ENCODE results near the gene TFAP2E.

The TFAP2E gene

DNA sequence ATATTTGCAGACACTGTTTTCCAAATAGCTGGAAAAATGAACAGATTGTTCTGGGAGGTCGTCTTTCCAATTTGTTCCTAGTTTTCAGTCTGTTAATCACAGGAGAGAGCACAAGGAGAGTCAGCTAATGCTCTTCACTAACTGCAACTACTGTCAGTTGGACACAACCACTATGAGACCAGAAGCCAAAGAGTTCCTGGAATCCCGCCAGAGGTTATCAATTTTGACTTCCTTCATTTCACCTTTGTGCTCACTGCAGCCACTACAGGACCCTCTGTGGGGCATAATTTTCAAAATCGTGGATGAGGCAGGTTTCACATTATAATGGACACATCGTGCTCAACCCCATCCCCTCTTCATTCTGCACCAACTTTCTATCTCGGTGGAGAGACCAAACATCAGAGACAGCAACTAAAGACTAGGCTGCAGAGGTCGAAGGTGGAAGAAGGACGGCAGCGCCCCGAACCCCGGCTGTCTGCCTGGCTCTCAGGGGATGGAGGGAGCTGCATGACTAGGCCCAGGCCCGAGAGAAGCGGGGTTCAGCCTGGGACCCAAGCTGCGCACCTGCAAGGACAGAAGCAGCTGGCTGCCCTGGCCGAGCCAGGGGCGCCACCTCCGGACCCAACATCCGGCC lies 16.5 kb upstream of the TFAP2E start:
- H4K20me1 ChIP-seq, result peaks cover 26% of the 10 kb centered on the region
- peaks cover 41% of the 10 kb centered on the region for H3K4me1 ChIP-seq
- TF ChIP-seq Cebpa-rat (IDR thresholded peaks at IDR 0.05), result no peak
- H3K9me3 ChIP-seq, result no peaks in the 10 kb centered on the region
- H3K4me2 ChIP-seq, result peak overlapping the region; percentile 89
- H3K4me3 ChIP-seq, result peak overlapping the region; percentile 91
- no peaks in the 10 kb centered on the region for H3K27me3 ChIP-seq
- H3K9ac ChIP-seq, result peak overlapping the region; percentile 91
- peaks cover 43% of the 10 kb centered on the region for H3K36me3 ChIP-seq
- peak overlapping the region; percentile 91 for H3K27ac ChIP-seq

DNA sequence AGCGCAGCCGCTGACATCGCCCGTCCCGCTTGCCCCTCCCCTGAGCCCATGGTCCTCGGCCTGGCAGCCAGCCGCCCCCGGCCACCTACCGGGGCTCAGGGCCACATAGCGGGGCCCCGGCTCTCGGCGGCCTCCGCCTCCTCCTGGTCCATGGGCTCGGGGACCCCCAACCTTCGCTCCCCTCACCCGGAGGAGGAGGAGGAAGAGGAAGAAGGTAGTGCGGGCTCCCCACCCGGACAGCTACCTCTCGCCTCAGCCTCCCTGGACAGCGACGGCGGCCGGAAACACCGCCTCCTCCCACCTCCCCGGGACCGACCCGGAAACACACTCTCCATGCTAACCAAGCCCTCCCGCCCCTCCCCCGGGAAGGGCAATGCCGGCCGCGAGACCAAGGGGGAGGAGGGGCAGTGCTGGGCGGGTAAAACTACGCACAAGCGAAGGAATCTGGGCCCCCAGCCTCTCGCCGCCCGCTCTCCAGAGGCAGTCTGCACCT lies 15.9 kb upstream of the TFAP2E start, which contains the start of gene KIAA0319L:
Gene KIAA0319L, minus strand, starts transcription at position 286 of the 493 bp plus-strand sequence. CDS start 2,912 bp downstream, outside the sequence.
- Histone ChIP-seq H3K9me3 (no peaks in the 10 kb centered on the region), H3K9ac (peak within 1 kb of the TSS; percentile 91), H3K27ac (peak within 1 kb of the TSS; percentile 91), H3K4me1 (peaks cover 46% of the 10 kb centered on the region), H3K36me3 (peaks cover 41% of the 10 kb centered on the region), H3K4me2 (peak within 1 kb of the TSS; percentile 89), H3K27me3 (no peaks in the 10 kb centered on the region), H3K4me3 (peak within 1 kb of the TSS; percentile 91), H4K20me1 (peaks cover 32% of the 10 kb centered on the region)
- TF ChIP-seq Cebpa-rat (IDR thresholded peaks at IDR 0.05), result no peak

DNA sequence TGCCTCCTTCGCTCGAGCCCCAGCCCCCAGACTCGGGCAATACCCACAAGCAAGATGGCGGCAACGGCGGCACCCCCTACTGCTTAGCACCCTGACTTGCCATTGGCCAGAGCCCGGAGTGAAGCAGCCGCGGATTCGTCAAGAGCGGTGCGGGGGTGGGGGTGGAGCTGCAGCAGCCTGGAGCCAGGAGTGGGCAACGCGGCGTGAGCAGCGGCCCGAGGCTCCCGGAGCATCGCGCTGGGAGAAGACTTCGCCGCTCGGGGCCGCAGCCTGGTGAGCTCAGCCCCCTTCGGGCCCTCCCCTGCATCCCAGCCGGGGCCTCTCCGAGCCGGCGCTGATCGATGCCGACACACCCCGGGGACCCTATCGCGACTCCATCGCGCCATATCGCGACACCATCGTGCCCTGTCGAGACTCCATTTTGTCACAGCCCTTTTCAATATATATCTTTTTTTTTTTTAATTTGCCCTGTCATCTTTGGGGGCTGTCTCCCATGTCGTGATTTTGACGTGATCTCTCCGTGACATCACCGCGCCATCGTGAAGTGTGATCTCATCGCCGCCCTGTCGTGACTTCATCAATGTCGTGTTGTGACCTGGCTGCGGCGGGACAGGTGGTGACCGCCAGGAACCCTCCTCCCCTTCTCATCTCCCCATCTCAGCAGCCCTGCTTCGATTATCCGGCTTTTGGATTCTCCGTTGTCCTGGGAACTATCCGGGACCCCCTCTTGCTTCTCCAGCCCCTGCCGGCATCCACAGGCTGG lies 15.3 kb upstream of the TFAP2E start, which contains the start of gene NCDN:
Gene NCDN, plus strand, starts transcription at position 189 of the 763 bp plus-strand sequence. Its CDS starts 392 bp downstream, at position 581.
- H3K27me3 ChIP-seq, result no peaks in the 10 kb centered on the region
- peak within 1 kb of the TSS; percentile 91 for H3K27ac ChIP-seq
- peaks cover 36% of the 10 kb centered on the region for H4K20me1 ChIP-seq
- peaks cover 41% of the 10 kb centered on the region for H3K36me3 ChIP-seq
- H3K9ac ChIP-seq, result peak within 1 kb of the TSS; percentile 91
- no peaks in the 10 kb centered on the region for H3K9me3 ChIP-seq
- TF ChIP-seq Cebpa-rat (IDR thresholded peaks at IDR 0.05), result no peak
- peak within 1 kb of the TSS; percentile 89 for H3K4me2 ChIP-seq
- H3K4me3 ChIP-seq, result peak within 1 kb of the TSS; percentile 91
- H3K4me1 ChIP-seq, result peaks cover 53% of the 10 kb centered on the region

- Histone ChIP-seq H3K9me3 (no peaks in the 10 kb centered on the region), H3K4me2 (peak overlapping the region; percentile 89), H4K20me1 (peaks cover 36% of the 10 kb centered on the region), H3K9ac (peak overlapping the region; percentile 91), H3K27ac (peak overlapping the region; percentile 91), H3K4me3 (peak overlapping the region; percentile 91), H3K27me3 (no peaks in the 10 kb centered on the region), H3K4me1 (peaks cover 61% of the 10 kb centered on the region), H3K36me3 (peaks cover 39% of the 10 kb centered on the region)
- no peak for TF ChIP-seq Cebpa-rat (IDR thresholded peaks at IDR 0.05)
Observed at GRCh38 chr1:35558374-35559316, 14.5 kb upstream of the TFAP2E start.

GRCh38 chr1:35559317-35559944 lies 13.7 kb upstream of the TFAP2E start:
- Histone ChIP-seq H3K27me3 (no peaks in the 10 kb centered on the region), H4K20me1 (peaks cover 36% of the 10 kb centered on the region), H3K9me3 (no peaks in the 10 kb centered on the region), H3K4me2 (no peak overlapping the region), H3K36me3 (peaks cover 39% of the 10 kb centered on the region), H3K4me1 (peaks cover 62% of the 10 kb centered on the region), H3K9ac (no peak overlapping the region), H3K27ac (no peak overlapping the region), H3K4me3 (no peak overlapping the region)
- TF ChIP-seq Cebpa-rat (IDR thresholded peaks at IDR 0.05), result no peak

GRCh38 chr1:35560256-35561225 lies 12.6 kb upstream of the TFAP2E start:
- H3K36me3 ChIP-seq, result peaks cover 47% of the 10 kb centered on the region
- no peak overlapping the region for H3K9ac ChIP-seq
- H3K27ac ChIP-seq, result no peak overlapping the region
- no peak for TF ChIP-seq Cebpa-rat (IDR thresholded peaks at IDR 0.05)
- peaks cover 43% of the 10 kb centered on the region for H4K20me1 ChIP-seq
- H3K9me3 ChIP-seq, result no peaks in the 10 kb centered on the region
- peaks cover 56% of the 10 kb centered on the region for H3K4me1 ChIP-seq
- H3K4me2 ChIP-seq, result no peak overlapping the region
- no peaks in the 10 kb centered on the region for H3K27me3 ChIP-seq
- no peak overlapping the region for H3K4me3 ChIP-seq

- H3K4me1 ChIP-seq, result peaks cover 47% of the 10 kb centered on the region
- H3K9ac ChIP-seq, result no peak overlapping the region
- H3K36me3 ChIP-seq, result peaks cover 53% of the 10 kb centered on the region
- TF ChIP-seq Cebpa-rat (IDR thresholded peaks at IDR 0.05), result no peak
- H3K27ac ChIP-seq, result no peak overlapping the region
- H3K4me2 ChIP-seq, result peak overlapping the region; percentile 5; the same call in 1 of the 2 replicates
- H3K27me3 ChIP-seq, result no peaks in the 10 kb centered on the region
- H4K20me1 ChIP-seq, result peaks cover 36% of the 10 kb centered on the region
- no peaks in the 10 kb centered on the region for H3K9me3 ChIP-seq
- no peak overlapping the region for H3K4me3 ChIP-seq
Observed at GRCh38 chr1:35561297-35561971, 11.7 kb upstream of the TFAP2E start.
